Hematopoietic multipotent progenitor cell (in vitro differentiated cells): ENCODE measurements around the gene TACO1. TPM values are rescaled to one million over a fixed set of nuclear protein-coding genes. Genes with fewer than 3 reads are reported as not detected.

Source experiments
- DNase-seq, 3 donors: peaks; one replicate each; pipeline ENCODE4 v3.0.0-alpha.2; 2011 to 2015; ENCODE audit warnings: low read depth in 2 of 3, low spot score in 2 of 3
- total RNA-seq: library from RNA; depleted of rRNA; stranded (reverse); fragments of >200 nt; gene quantifications from one replicate; pipeline ENCODE4 v1.2.3, GENCODE V29; 2012

TACO1 gene
- total RNA-seq, 1 donor = 7.8 TPM

DNA sequence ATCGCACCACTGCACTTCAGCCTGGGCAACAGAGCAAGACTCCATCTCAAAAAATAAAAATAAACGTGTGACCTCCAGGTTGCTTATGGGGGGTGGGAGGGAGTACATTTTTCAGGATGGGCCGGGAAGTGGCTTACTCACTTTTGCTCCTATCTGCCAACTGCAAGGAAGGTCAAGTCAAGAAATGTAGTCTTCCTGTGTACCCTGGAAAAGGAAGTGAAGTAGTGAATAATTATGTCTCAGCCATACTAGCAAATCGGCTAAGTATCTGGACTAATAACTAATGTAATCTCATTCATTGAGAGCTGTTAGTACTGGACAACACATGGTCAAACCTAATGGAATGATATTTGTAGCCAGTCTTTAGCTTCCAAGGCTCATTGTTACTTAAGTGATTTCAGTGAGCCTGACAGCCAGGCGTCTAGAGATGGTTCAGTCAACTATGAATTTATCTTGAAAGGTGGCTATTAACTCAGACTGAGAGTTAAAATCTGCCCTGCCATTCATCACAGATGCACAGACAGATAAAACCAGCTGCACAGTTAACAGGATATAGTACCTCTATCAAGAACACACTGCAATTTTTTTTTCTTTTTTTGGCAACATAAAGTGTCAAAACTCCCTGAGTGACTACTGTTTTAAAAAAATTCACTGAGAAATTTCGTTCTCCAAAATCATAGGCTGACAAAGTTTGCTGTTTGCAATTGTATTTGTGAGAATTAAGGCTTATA is 3.7 kb upstream of the TACO1 start:
- peak in 1 of 3 donors; percentile 40 for DNase-seq

DNA sequence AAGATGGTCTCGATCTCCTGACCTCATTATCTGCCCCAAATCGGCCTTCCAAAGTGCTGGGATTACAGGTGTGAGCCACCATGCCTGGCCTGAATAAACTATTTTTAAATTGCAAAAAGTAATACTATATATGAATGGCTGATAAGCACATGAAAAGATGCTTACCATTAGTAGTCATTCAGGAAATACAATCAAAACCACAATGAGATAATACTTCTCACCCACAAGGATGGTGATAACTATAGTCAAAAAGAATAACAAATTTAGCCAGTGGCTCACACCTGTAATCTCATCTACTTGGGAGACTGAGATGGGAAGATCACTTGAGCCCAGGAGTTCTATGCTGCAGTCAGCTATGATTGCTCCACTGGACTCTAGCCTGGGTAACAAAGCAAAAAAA is 2.4 kb upstream of the TACO1 start:
- no peak for DNase-seq

DNA sequence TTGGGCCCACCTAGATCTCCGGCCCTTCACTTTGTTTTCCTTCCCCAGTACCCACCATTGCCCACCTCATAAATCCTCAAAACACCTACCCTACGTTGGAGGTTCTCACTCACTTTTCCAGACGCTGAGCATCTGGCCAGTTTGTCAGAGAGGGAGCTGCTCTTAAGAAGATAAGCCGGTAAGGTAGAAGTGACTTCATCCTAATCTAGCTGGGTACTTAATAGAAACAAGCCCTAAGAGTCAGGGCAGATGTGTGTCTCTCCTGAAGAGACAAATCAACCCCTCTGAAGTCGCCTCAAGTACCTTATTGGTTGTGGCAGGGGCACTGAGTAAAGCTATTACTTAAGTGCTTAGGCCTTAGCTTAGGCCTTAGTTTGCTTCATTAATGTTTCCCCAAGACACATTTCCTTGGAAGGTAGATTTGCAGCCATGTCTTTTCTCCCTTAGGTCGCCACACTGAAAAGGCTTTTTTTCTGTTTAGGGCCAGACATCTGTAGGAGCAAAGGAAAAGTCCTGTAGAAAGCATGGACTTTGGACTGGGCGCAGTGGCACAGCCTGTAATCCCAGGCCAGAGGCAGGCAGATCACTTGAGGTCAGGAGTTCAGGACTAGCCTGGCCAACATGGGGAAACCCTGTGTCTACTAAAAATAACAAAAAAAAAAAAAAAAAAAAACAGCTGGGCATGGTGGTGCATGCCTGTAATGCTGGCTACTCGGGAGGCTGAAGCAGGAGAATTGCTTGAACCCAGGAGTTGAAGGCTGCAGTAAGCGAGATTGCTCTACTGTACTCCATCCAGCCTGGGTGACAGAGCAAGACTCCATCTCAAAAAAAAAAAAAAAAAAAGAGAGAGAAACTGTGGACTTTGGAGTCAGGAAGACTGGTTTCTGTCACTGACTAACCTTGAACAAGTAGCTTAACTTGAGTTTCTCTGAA is 1.0 kb downstream of the TACO1 start:
- DNase-seq = no peak

DNA sequence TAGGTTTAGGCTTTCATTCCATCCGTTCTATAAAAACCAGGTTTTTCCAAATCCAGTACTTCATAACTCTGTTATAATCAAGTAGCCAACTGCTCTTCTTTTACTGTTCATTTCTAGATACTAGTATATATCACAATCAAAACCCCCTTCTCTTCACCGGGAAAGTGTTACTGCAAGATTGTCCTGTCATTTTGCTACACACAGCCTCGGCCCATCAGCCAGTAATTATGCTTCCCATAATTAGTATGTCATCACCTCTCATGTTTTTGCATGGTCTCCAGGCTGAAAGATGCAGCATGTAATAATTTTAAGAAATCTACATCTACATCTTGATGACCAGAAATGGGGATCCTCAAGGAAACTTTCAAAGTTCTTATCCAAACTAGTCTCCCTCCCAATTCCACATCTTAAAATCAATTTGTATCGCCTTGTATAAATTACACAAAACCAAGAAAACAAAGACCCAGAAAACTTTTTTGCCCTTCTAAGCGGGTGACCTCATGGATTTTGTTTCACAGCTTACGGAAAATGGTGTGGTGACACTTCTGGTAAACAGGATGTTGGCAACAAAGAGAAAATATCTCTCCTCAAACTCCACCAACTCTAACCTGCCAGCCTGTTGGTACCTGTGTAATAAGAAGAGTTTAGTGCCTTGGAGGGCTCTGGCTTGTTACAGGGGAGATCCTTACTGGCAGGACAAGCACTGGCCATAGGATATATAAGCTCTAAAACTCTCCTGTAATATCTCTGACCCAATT is 9.3 kb downstream of the TACO1 start:
- DNase-seq = no peak

DNA sequence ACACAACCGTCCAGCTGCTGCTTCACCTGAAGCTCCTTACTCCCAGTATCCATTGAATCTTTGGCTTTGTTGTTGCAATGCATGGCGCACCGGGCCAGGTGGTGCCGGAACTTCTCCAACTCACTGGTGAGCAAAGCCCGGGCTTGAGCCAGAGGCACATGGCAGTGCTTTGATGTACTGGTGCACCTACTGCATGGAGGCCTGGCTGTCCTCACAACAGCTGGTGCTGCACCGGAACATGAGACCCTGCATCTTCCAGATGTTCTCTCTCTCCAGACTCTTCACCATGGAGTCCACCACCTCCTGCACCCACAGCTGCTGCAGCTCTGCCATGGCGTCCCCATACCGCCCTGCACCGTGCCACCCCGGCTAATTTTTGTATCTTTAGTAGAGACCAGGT is 10.2 kb downstream of the TACO1 start:
- DNase-seq = no peak

DNA sequence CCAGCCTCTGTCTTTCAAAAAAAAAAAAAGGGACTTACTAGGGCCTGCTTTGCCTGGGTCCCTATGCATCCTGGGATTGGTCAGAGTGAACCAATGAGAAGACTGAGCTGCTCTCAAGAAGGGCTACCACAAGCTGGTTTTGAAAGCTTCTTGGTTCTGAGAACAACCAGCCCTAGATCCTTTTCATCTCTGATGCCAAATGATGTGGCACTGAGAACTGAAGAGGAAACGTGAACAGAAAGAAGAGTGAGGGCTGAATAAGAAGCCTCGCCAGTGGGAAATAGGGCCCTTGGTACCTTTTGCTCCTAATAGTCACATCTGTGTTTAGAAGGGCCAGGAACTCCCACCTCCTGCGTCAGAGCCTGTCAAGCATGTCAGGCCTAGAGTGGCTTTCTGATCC is 10.7 kb downstream of the TACO1 start:
- DNase-seq = no peak

DNA sequence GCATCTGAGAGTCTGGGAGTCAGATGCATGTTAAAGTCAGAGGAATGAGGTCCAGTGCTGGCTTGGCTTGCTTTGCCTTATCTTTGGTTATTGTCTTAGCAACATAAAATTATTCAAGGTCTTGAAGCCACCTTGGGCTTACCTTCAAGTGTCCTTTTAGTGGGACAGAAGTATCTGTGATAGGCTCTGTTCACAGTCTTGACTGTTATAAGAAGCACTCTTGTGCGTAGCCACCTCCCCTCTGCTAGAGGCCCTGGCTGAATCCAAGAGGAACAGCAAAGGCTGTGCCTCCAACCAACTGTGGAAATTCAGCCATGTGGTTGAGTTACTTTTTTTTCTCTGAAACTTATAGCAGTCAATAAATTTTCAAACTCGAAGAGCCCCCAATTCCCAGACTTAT is 13.0 kb downstream of the TACO1 start:
- DNase-seq = no peak

DNA sequence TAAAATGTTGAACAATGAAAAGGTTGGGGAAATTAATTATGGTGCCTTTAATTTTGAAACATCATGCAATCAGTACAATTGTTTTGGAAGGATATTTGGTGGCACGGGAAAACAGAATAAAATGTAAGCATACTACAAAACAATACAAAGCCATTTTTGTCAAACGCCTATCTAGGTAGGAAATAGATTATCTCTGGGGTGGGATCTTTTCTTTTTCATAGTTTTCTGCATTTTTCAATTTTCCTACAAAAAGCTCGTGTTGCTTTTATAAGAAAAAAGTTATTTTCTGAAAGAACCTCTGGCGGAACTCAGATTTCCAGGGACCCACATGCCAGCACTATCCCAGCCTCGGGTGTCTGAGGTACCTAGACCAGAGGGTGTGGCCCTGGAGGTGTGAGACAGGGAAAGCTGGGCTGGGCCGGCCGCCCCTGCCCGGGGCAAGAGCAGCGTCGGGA is 20.6 kb downstream of the TACO1 start:
- DNase-seq = no peak

DNA sequence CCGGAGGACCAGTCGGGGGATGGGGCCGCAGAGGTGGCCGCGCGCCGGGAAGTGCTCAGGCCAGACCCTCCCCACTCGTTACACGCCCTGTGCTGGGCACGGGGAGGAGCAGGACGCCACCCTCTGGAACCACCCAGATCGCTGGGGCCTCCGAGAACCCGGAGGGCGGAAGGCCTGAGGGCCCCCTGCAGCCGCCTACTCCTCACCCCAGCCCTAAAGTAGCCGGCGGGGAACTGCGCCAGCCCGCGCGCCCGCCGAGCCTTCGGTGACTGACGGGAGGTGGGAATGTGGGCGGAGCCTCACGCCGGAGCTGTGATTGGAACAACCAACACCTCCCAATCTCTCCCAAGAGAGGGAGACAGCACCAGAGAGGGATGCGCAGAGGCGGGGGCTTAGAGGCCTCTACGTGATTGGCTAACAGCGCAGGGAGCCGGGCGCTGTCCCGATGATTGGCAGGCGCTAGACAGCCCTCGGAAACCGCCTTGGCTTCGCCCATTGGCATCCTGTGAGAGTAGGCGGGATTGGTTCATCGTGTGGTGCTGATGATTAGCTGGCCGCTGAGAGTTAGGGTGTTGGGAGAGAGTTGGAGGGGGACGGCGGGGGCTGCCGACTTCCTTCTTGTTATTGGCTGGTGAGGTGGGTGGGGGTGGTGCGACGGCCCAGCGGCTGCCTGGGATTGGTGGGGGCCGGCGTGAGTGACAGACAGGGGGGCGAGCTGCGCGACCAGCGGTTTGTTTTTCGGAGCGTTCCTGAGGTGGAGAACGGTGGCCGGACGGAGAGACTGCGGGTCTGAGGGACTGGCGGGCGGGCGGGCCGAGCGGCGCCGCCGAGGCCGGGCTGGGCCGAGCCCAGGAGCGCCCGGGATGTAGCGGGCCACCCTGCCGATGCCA is 21.2 kb downstream of the TACO1 start, which contains the start of gene MAP3K3:
Gene MAP3K3 (plus strand): TSS at position 734 of the 890 bp plus-strand sequence. CDS start 343 bp downstream, outside the sequence.
- peak; percentile 90 to 100 (median 99) for DNase-seq

DNA sequence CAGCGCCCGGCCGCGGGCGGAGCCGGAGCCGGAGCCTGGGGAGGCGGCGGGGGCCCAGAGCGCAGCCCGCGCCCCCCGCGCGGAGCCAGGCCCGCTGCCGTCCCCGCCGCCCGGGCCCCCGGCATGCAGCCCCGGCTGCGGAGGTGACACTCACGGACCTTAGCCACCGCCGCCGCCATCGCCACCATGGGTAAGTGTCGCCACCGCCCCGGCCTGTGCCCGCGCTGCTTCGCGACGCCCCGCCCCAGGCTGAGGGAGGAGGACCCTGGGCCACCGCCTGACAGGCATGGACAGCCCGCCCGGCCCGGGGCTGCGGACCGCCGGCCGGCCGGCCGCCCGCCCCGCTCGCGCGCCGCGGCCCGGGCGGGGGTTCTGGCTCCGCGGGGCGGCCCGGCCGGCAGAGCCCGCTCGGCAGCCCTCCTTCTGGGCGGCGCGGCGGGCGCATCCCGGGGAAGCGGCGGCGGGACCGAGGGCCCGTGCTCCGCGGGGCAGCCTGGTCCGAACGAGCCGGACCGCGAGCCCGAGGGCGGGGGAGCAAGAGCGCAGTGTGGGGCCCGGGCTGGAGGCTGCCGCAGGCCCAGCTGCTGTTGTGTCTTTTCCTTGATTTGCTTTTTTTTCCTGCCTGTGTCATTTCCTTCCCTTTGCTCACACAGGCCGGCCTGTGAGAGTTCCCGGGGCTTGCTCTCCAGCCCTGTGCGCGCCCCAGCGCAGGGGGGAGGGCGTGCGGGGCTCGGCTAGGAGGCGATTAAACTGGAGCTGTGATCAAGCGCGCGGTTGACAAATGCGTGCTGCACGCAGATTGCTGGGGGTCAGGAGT is 22.1 kb downstream of the TACO1 start:
- peak in 2 of 3 donors; percentile 50 to 60 for DNase-seq

DNA sequence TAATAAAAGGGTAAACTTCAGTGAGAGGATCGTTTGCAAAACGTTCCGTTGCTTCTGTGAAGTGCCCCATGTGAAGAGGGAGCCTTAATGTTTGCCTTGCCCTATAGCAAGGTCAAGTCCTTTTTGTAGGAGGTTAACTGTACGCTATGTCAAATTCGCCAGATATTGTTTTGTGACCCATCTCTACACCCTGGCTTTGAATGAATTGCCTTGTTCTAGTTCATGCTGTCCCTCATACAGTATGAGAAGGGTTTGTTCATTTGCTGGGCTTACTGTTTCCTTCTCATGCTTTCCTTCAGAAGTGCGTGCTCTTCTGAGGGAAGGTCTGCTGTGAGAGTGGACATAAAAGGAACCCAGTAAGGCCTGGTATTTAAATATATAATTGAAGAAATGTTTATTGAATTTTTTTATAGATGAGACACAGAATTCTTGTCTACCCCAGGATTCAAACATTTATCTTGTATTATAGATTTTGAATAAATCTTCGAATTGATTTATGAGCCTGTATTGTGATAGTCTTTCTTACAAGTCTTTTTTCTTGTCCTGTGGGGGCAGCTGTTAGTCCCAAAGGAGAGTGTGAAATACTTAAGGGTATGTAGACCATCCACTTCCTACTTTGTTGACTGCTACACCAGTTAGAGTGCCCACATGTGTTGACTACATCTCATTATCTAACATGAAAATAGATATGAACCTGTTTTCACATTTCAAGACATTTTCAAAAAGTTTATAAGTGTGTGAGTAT is 23.3 kb downstream of the TACO1 start:
- no peak for DNase-seq

DNA sequence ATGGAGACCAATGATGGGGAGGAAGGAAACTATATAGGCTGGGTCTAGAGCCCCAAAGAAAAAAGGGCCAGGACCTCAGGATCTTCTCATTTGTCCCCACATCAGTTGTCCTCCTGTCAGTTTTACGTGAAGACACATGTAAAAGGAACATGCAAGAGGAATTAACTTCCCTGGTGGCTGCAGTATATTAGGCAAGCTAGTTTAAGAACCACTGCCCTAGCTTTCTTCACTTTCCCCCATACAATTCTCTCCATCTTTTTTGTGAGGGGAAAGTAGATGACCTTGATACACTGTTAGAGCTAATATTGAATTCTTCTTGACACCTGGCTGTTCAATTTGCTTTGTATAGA is 23.8 kb downstream of the TACO1 start:
- DNase-seq = no peak

DNA sequence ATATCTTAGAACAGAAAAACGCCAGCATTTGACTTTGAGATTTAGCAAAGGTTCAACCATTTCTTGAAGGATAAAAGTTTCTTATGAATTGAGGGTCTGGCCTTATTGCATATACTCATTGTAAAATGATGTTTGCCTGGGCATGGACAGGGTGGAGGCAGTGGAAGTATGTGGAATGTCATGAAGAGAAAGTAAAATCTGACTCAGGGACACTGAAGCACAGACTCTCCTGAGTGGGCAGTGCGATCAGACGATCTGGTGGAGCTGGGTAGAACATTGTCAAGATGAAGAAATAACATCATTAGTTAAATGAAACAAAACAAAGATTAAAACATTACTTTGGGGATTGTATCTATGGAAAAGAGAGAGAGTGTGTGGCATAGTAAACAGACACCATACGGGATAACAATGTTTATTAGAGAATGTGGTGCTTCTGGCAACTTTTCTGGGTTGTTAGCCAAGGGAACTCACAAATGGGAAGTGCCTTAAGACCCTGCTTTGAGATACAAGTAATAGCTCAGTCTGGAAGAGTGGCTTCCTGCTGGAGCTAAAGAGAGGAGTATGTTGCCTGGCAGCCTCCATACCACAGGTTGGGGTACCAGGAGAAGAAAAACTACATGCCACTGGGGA is 26.0 kb downstream of the TACO1 start:
- no peak for DNase-seq

DNA sequence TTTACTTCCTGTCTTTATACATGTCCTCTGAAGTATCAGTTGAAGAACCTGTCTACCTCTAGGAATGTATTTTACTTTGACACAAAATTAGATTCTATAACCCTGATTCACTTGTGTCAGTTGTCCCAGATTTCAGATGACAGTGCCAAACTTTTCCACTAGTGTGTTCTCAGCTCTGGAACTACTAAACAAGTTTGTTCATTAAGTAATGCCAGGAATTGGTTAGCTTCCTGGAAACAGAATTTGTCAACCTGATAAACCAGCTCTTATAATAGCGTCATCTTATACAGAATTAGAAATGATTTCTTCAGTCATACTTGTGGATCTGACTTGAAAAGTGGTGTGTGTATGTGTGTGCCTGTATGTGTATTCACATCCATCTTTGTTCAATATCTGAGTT is 28.9 kb downstream of the TACO1 start:
- no peak for DNase-seq

DNA sequence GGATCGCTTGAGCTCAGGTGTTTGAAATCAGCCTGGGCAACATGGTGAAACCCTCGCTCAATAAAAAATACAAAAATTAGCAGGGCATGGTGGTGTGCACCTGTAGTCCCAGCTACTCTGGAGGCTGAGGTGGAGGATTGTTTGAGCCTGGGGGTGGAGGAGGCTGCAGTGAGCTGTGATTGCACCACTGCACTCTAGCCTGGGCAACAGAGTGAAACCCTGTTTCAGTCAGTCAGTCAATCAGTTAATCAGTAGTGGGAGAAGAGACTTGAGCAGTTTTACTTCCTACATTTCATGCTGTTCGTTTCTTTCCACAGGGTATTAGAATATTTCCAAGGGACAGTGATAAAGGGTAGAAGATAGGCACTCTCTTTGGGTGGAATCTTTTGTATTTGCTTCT is 30.4 kb downstream of the TACO1 start:
- no peak for DNase-seq

DNA sequence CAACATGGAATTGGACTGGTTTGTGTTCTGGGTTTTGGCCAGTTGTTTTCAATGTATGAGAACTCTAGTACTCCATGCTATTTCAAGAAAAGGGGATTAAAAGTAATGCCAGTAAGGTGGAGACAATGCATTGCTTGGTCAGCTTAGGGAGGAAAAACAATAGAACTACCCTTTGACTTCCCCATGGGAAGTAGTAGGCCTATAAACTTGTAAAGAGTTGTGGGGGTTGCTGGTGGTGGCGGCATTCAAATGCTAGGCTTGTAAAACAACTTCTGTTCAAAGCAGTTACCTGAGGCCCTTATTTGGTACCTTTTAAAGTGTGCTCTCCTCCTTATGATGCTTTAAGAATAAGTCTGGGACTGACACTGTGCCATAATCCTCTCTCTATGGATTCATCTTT is 30.9 kb downstream of the TACO1 start:
- no peak for DNase-seq

DNA sequence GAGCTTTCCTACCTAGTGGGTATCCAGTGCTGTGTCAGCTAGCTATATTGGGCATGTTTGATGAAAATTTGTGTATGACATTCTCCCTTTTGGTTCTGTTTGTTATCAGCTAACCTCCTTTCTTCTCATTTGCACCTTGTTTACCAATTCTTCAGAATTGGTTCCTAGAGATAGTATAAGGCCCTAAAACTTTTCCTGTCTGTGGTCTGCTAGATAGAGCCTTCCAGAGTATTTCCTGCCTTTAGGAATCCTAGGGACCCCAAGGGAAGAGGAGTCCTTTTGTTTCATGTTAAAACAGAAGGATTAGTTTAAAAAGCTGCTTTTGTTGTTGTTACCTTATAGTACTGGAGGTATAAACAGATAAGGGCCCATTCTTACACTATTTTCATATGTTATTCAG is 33.0 kb downstream of the TACO1 start:
- no peak for DNase-seq

DNA sequence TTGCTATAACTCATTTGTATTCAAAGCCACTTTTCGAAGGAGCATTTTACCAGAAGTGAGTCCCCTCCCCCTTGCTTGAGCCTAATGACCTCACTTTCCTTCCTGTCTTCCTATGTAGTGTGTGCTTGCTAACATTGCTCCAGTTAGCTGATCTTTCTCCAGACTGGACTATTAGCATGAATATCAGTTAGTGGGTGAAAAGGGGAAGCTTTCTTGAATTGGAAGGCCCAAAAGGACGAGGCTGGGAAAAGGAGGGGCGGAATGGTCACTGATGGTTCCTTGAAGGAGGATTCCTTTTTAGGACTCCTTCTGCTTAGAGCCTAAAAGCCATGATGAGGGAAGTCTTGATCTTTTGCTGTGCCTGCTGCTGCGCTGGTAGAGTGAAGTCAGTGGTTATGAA is 33.5 kb downstream of the TACO1 start:
- DNase-seq = peak in 1 of 3 donors; percentile 43
